Calu3 (cell line): ENCODE data around the gene ASTN2. TPM values are rescaled to one million over a fixed set of nuclear protein-coding genes. Genes with fewer than 3 reads are reported as not detected.

ENCODE experiments used
- BruUV-seq: library from RNA; stranded (reverse); fragments of 400-500 nt; replicated peaks from 2 replicates; lab custom pipeline; 2021; lab: Mats Ljungman, UMichigan
- CTCF ChIA-PET: fragments of 300-600 bp; sonication (Branson Sonifier 250); formaldehyde crosslinking; loops from one replicate; lab custom pipeline; 2022; ENCODE audit warnings: antibody characterized with exemption; lab: Charles Lee
- DNase-seq: peaks from one replicate; pipeline ENCODE4 v3.0.0; 2022
- H3K27ac Mint-ChIP-seq: one replicate; pipeline ENCODE4 v1.8.0; 2022; ENCODE audit warnings: mixed read lengths; ENCODE audit not compliant: unreplicated experiment
- H3K27me3 Mint-ChIP-seq: one replicate; pipeline ENCODE4 v1.8.0; 2022; ENCODE audit warnings: mixed read lengths; ENCODE audit not compliant: unreplicated experiment
- H3K36me3 Mint-ChIP-seq: one replicate; pipeline ENCODE4 v1.8.0; 2022; ENCODE audit warnings: mild to moderate bottlenecking, moderate library complexity, mixed read lengths; ENCODE audit not compliant: insufficient read depth, unreplicated experiment
- H3K4me1 Mint-ChIP-seq: one replicate; pipeline ENCODE4 v1.8.0; 2022; ENCODE audit warnings: mild to moderate bottlenecking, low read depth, mixed read lengths; ENCODE audit not compliant: unreplicated experiment
- H3K4me3 Mint-ChIP-seq: one replicate; pipeline ENCODE4 v1.8.0; 2022; ENCODE audit warnings: mild to moderate bottlenecking, low read depth, moderate library complexity, mixed read lengths; ENCODE audit not compliant: unreplicated experiment
- H3K9me3 Mint-ChIP-seq: one replicate; pipeline ENCODE4 v1.8.0; 2022; ENCODE audit warnings: low read depth, mixed read lengths; ENCODE audit not compliant: unreplicated experiment
- intact Hi-C: fragments of 100-400 bp; cut with micrococcal nuclease; formaldehyde crosslinking; loops from one replicate; pipeline ENCODE4 v1.10.0; 2022; ENCODE audit not compliant: unreplicated experiment
- total RNA-seq: library from RNA; stranded (reverse); gene quantifications from 2 replicates; pipeline ENCODE4 v1.2.3, GENCODE V29; 2022
- TF ChIP-seq, protein P1 (sequence below): fragments of 200-600 bp; IDR thresholded peaks from one replicate; pipeline ENCODE4 v1.8.0; 2022; ENCODE audit warnings: antibody characterized with exemption; ENCODE audit not compliant: unreplicated experiment

Gene ASTN2
- total RNA-seq, 1 experiment from 2014 or later = 1.7 TPM

DNA sequence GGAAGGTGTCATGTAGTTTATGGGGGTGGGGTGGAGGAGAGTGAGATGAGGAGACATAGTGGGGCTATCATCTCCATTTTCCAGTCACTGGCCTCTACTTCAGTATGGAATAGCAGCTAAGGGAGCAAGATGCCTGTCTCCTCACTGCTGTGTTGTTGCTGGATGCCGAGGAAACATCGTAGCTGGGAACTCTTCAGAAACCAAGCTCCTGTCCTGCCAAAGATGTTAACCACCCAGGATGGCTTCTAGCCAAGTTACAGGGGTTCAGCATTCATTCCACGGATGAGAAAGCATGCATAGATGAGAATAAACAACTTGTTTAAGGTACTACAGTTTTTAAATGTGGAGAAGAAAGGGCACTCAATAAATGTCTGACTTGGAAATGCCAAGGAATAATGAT is 226.5 kb downstream of the ASTN2 start:
- no peak for DNase-seq
- no TSS peak for BruUV-seq
- no peak overlapping the region for H3K4me3 Mint-ChIP-seq

DNA sequence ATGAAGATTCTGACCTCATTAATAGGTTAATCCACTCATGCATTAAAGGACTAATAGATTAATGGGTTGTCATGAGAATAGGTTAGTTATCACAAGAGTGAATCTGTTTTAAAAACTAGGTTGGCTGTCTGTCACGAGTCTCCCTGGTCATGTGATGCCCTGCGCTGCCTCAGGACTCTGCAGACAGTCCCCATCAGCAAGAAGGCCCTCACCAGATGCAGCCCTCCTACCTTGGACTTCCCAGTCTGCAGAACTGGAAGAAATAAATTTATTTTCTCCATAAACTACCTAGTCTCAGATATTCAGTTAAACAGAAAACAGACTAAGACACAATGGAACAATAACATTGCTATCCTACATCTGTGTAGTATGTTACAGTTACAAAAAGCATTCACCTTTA is 227.4 kb downstream of the ASTN2 start:
- no peak overlapping the region for H3K4me3 Mint-ChIP-seq
- H3K9me3 Mint-ChIP-seq = peaks cover 6% of the 10 kb centered on the region
- no TSS peak for BruUV-seq
- intact Hi-C loops = no loop called here
- TF ChIP-seq, protein P1, sequence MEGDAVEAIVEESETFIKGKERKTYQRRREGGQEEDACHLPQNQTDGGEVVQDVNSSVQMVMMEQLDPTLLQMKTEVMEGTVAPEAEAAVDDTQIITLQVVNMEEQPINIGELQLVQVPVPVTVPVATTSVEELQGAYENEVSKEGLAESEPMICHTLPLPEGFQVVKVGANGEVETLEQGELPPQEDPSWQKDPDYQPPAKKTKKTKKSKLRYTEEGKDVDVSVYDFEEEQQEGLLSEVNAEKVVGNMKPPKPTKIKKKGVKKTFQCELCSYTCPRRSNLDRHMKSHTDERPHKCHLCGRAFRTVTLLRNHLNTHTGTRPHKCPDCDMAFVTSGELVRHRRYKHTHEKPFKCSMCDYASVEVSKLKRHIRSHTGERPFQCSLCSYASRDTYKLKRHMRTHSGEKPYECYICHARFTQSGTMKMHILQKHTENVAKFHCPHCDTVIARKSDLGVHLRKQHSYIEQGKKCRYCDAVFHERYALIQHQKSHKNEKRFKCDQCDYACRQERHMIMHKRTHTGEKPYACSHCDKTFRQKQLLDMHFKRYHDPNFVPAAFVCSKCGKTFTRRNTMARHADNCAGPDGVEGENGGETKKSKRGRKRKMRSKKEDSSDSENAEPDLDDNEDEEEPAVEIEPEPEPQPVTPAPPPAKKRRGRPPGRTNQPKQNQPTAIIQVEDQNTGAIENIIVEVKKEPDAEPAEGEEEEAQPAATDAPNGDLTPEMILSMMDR = no peak
- no peaks in the 10 kb centered on the region for H3K27me3 Mint-ChIP-seq
- H3K4me1 Mint-ChIP-seq = no peaks in the 10 kb centered on the region
- DNase-seq = no peak
- CTCF ChIA-PET = no interaction called here
- H3K27ac Mint-ChIP-seq = no peak overlapping the region
- H3K36me3 Mint-ChIP-seq = peaks cover 5% of the 10 kb centered on the region

More for the DNA sequence above, 226.5 kb downstream of the ASTN2 start:
- peaks cover 10% of the 10 kb centered on the region for H3K9me3 Mint-ChIP-seq
- no peaks in the 10 kb centered on the region for H3K27me3 Mint-ChIP-seq
- H3K4me1 Mint-ChIP-seq = no peaks in the 10 kb centered on the region
- TF ChIP-seq, protein P1 = no peak
- H3K27ac Mint-ChIP-seq = no peak overlapping the region
- CTCF ChIA-PET = no interaction called here
- H3K36me3 Mint-ChIP-seq = peaks cover 5% of the 10 kb centered on the region
- intact Hi-C loops = no loop called here

DNA sequence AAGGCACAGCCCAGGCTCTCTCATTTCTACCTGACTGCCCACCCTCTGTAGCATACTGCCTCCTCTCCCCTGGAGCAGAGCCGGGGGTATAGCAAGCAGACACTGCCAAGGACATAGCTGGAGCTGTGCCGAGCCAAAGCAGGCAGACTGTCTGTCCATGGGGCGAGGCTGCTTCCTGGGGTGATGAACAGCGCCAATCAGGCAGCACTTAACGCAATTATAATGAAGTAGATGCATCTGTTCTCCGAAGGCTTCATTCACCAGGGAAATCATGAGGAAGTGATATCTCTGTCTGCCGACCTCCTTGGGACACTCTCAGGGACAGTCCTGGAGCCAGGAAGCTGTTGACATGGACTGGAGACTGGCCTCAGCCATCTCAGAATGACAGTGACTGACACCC is 230.7 kb downstream of the ASTN2 start:
- intact Hi-C loops = no loop called here

DNA sequence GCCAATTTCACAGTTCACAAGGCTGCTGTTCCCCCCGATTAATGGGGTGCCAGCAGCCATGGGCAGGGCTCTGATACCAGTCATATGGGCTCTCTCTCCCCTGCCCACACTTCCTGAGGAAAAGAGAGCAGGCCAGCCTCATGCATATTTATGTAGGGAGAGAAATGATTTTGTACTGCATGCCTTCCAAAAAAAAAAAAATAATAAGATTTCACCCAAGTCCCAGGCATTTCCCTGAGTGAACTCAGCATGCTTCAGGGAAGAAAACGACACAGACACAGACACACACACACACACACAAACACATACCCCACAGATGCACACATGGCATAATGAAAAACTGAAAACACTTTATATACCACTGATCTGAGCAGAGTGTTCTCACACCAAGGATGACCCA is 232.8 kb downstream of the ASTN2 start:
- Mint-ChIP-seq H3K36me3 (no peaks in the 10 kb centered on the region), H3K27me3 (no peaks in the 10 kb centered on the region), H3K9me3 (peaks cover 5% of the 10 kb centered on the region), H3K4me1 (no peaks in the 10 kb centered on the region), H3K27ac (no peak overlapping the region), H3K4me3 (no peak overlapping the region)
- CTCF ChIA-PET = interaction anchor here (0.6 kb wide), 1 partner anchor 70 kb away, joined by 3 read pairs; no protein-coding TSS in a partner anchor
- no peak for DNase-seq
- TF ChIP-seq, protein P1 = no peak
- intact Hi-C loops = no loop called here
- BruUV-seq = no TSS peak

More for the DNA sequence above, 230.7 kb downstream of the ASTN2 start:
- H3K4me3 Mint-ChIP-seq = no peak overlapping the region
- BruUV-seq = no TSS peak
- no peak for DNase-seq
- H3K9me3 Mint-ChIP-seq = peaks cover 6% of the 10 kb centered on the region
- TF ChIP-seq, protein P1 = no peak
- CTCF ChIA-PET = no interaction called here
- no peaks in the 10 kb centered on the region for H3K36me3 Mint-ChIP-seq
- H3K4me1 Mint-ChIP-seq = no peaks in the 10 kb centered on the region
- no peaks in the 10 kb centered on the region for H3K27me3 Mint-ChIP-seq
- no peak overlapping the region for H3K27ac Mint-ChIP-seq
